Measurements from ENCODE around the gene RABEP2.

RABEP2 gene

DNA sequence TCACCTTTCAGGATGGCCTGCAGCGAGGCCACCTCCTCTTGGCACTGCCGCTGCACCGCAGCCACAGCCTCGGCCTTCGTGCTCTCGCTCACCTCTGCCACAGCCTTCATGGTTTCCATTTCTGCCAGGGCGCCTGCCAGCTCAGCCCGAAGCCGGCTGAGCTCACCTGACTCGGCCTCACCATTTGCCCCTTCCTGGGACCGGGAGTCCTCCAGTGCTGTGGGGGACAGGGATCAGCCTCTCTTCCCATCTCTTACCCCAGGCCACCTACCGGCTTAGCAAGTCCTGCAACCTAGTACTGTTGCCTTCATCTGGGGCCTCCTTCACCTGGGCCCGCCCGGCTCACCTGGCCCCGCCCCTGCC, 658 bp downstream of the RABEP2 start:
- in situ Hi-C loops (cut with MboI; ENCODE audit: low pct_unique_long_range_greater_than_20kb, low sequenced_read_pairs, unreplicated experiment), result no loop called here
- no peak for DNase-seq (ENCODE audit: low spot score)
- TF ChIP-seq, protein P1, sequence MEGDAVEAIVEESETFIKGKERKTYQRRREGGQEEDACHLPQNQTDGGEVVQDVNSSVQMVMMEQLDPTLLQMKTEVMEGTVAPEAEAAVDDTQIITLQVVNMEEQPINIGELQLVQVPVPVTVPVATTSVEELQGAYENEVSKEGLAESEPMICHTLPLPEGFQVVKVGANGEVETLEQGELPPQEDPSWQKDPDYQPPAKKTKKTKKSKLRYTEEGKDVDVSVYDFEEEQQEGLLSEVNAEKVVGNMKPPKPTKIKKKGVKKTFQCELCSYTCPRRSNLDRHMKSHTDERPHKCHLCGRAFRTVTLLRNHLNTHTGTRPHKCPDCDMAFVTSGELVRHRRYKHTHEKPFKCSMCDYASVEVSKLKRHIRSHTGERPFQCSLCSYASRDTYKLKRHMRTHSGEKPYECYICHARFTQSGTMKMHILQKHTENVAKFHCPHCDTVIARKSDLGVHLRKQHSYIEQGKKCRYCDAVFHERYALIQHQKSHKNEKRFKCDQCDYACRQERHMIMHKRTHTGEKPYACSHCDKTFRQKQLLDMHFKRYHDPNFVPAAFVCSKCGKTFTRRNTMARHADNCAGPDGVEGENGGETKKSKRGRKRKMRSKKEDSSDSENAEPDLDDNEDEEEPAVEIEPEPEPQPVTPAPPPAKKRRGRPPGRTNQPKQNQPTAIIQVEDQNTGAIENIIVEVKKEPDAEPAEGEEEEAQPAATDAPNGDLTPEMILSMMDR (IDR thresholded peaks at IDR 0.05; ENCODE audit: extremely low read depth, insufficient read depth, missing control alignments), result no peak

DNA sequence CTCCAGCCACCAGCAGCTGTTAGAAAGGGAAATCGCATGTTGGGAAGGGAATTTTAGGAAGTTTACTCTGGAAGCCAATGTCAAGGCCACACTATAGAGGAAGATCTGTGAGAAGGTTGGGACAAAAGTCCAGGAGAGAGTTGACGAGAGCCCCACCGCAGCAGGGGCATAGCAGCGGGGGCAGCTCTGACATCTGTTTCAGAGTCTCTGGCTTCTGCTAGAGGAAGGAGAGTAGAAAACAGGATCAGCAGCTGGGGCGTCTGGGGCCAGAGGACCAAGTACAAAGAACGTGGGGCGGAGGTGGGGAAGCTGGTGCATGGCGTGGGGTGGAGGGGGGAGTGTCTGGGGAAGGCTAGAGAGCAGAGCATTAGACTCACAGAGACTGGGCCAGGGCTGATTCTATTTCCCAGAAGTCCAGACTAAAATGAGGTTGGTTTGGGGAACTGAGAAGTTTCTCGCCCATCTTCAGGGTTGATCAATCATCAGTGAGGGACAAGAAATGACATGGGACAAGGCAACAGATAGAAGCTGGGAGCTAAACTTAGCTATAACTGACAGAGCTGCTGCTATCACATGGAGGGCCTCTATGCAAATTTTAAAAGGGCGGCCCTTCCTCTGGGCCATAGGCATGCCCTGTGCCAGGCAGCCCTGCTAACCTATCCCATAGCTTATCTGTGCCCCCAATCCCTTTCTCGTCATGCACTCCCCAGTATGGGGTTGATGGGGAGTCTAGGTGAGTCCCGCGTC, 1.2 kb downstream of the RABEP2 start:
- peak; percentile 82 for DNase-seq (ENCODE audit: low spot score)
- in situ Hi-C loops (cut with MboI; ENCODE audit: low pct_unique_long_range_greater_than_20kb, low sequenced_read_pairs, unreplicated experiment), result no loop called here
- TF ChIP-seq, protein P1 (IDR thresholded peaks at IDR 0.05; ENCODE audit: extremely low read depth, insufficient read depth, missing control alignments), result no peak

DNA sequence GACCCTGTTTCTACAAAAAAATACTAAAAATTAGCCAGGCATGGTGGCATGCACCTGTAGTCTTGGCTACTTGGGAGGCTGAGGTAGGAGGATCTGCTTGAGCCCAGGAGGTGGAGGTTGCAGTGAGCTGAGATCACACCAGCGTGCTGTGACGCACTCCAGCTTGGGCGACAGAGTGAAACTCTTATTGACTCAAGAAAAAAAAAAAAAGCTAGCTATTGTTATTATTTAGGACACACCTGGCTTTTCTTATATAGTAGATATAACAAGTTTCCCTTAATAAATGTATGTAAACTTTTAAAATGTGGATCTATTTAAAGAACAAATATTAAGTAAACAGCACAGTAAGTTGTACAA, 1.8 kb downstream of the RABEP2 start:
- TF ChIP-seq, protein P1 (IDR thresholded peaks at IDR 0.05; ENCODE audit: extremely low read depth, insufficient read depth, missing control alignments), result no peak
- DNase-seq (ENCODE audit: low spot score), result no peak
- in situ Hi-C loops (cut with MboI; ENCODE audit: low pct_unique_long_range_greater_than_20kb, low sequenced_read_pairs, unreplicated experiment), result no loop called here

DNA sequence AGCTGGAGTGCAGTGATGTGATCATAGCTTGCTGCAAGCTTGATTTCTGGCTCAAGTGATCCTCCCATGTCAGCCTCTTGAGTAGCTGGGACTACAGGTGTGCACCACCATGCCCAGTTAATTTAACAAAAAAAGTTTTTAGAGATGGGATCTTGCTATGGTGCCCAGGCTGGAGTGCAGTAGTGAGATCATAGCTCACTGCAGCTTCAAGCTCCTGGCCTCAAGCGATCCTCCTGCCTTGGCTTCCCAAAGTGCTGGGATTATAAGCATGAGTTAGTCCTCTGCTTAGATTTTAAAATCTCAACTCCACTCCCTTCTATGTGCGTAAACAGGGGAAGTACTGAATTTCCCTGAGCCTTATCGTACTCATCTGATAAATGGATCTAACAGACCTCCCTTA, 6.3 kb downstream of the RABEP2 start:
- DNase-seq (ENCODE audit: low spot score), result no peak
- in situ Hi-C loops (cut with MboI; ENCODE audit: low pct_unique_long_range_greater_than_20kb, low sequenced_read_pairs, unreplicated experiment), result no loop called here
- TF ChIP-seq, protein P1 (IDR thresholded peaks at IDR 0.05; ENCODE audit: extremely low read depth, insufficient read depth, missing control alignments), result no peak

- TF ChIP-seq, protein P1 (IDR thresholded peaks at IDR 0.05; ENCODE audit: extremely low read depth, insufficient read depth, missing control alignments), result no peak
- in situ Hi-C loops (cut with MboI; ENCODE audit: low pct_unique_long_range_greater_than_20kb, low sequenced_read_pairs, unreplicated experiment), result no loop called here
- no peak for DNase-seq (ENCODE audit: low spot score)
Measured at GRCh38 chr16:28917095-28917494, 7.9 kb downstream of the RABEP2 start.

DNA sequence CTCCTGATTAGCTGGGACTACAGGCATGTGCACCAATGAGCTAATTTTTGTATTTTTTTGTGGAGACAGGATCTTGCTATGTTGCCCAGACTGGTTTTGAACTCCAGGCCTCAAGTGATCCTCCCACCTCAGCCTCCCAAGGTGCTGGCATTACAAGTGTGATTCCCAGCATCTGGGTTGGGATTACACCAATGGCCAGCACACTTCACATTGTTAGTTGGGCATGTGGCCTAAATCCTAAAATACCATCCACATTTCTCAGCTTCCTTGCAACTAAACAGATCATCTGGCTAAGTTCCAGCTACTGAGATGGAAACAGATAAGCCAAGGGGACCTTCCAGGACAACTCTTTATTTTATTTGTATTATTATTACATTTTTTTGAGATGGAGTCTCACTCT, 9.9 kb downstream of the RABEP2 start:
- no peak for DNase-seq (ENCODE audit: low spot score)
- TF ChIP-seq, protein P1 (IDR thresholded peaks at IDR 0.05; ENCODE audit: extremely low read depth, insufficient read depth, missing control alignments), result no peak
- in situ Hi-C loops (cut with MboI; ENCODE audit: low pct_unique_long_range_greater_than_20kb, low sequenced_read_pairs, unreplicated experiment), result no loop called here
